Colonic mucosa (tissue), 4 donors: ENCODE data around the gene DUSP18. TPM values are rescaled to one million over a fixed set of nuclear protein-coding genes. Genes with fewer than 3 reads are reported as not detected.

Experiments
- DNase-seq: peaks from one replicate; pipeline ENCODE4 v3.0.0-alpha.2; 2020
- H3K27ac ChIP-seq: fragments of 200-600 bp; one replicate; pipeline ENCODE4 v1.8.0; 2021
- H3K27me3 ChIP-seq: fragments of 200-600 bp; one replicate; pipeline ENCODE4 v1.8.0; 2021
- H3K36me3 ChIP-seq: fragments of 200-600 bp; one replicate; pipeline ENCODE4 v1.8.0; 2021
- H3K4me1 ChIP-seq: fragments of 200-600 bp; one replicate; pipeline ENCODE4 v1.8.0; 2021; ENCODE audit warnings: mild to moderate bottlenecking
- H3K4me3 ChIP-seq: fragments of 200-600 bp; one replicate; pipeline ENCODE4 v1.8.0; 2021
- H3K9ac ChIP-seq, 2 donors: one replicate each; pipeline ENCODE4 v1.7.0; 2013; ENCODE audit warnings: control low read depth in 2 of 2, low read depth in 2 of 2, low read length in 2 of 2
- H3K9me3 ChIP-seq: fragments of 200-600 bp; one replicate; pipeline ENCODE4 v1.8.0; 2021
- intact Hi-C: fragments of 100-400 bp; cut with DNase I; formaldehyde crosslinking; loops from one replicate; pipeline ENCODE4 v1.14.1; 2022
- total RNA-seq, 2 donors: library from RNA; stranded (reverse); fragmentation: NEBNext Ultra II Directional in 1 of 2; extraction: Animal tissue kit (Norgen Biotek cat#: 25700) in 1 of 2; gene quantifications; one replicate each; pipeline ENCODE4 v1.2.1, GENCODE V29; 2021
- TF ChIP-seq, protein P1 (sequence below): fragments of 200-600 bp; IDR thresholded peaks from one replicate; pipeline ENCODE4 v1.8.0; 2022; ENCODE audit warnings: antibody characterized with exemption, mild to moderate bottlenecking
- donor health status: healthy.
- donor health status: DM: no; HTN: no; CAD: no.
- donor health status: DM: no; HTN: no; CAD: no.

Gene DUSP18
- total RNA-seq, 2 donors from 2014 or later = 15.2 to 17.1 TPM

DNA sequence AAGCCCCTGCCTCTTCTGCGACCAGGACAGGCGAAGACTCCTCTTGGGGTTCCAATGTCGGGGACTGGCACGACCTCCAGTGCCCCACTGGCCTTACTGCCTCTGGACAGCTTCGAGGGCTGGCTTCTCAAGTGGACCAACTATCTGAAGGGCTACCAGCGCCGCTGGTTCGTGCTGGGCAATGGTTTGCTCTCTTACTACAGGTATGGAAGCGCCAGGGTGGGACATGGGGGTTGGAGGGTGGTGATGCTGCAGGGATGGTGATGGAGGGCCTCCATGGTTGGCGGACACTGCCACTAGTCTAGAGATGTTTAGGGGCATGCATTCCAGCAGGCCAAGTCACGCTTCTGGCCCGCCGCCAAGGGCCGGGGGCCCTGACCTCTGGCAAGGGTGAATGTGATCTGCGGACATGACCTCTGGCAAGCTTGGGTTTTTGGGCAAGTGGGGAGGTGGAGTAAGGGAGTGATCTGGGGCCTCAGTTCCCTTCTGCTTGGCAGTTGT, 27.7 kb upstream of the DUSP18 start:
- H3K4me3 ChIP-seq = peak overlapping the region; percentile 57
- H3K9me3 ChIP-seq = no peaks in the 10 kb centered on the region
- intact Hi-C loops = no loop called here
- H3K4me1 ChIP-seq = no peaks in the 10 kb centered on the region
- peak overlapping the region; percentile 40 to 48 for H3K9ac ChIP-seq
- TF ChIP-seq, protein P1, sequence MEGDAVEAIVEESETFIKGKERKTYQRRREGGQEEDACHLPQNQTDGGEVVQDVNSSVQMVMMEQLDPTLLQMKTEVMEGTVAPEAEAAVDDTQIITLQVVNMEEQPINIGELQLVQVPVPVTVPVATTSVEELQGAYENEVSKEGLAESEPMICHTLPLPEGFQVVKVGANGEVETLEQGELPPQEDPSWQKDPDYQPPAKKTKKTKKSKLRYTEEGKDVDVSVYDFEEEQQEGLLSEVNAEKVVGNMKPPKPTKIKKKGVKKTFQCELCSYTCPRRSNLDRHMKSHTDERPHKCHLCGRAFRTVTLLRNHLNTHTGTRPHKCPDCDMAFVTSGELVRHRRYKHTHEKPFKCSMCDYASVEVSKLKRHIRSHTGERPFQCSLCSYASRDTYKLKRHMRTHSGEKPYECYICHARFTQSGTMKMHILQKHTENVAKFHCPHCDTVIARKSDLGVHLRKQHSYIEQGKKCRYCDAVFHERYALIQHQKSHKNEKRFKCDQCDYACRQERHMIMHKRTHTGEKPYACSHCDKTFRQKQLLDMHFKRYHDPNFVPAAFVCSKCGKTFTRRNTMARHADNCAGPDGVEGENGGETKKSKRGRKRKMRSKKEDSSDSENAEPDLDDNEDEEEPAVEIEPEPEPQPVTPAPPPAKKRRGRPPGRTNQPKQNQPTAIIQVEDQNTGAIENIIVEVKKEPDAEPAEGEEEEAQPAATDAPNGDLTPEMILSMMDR = no peak
- no peak overlapping the region for H3K27ac ChIP-seq
- H3K27me3 ChIP-seq = no peaks in the 10 kb centered on the region
- no peak for DNase-seq
- H3K36me3 ChIP-seq = no peaks in the 10 kb centered on the region

DNA sequence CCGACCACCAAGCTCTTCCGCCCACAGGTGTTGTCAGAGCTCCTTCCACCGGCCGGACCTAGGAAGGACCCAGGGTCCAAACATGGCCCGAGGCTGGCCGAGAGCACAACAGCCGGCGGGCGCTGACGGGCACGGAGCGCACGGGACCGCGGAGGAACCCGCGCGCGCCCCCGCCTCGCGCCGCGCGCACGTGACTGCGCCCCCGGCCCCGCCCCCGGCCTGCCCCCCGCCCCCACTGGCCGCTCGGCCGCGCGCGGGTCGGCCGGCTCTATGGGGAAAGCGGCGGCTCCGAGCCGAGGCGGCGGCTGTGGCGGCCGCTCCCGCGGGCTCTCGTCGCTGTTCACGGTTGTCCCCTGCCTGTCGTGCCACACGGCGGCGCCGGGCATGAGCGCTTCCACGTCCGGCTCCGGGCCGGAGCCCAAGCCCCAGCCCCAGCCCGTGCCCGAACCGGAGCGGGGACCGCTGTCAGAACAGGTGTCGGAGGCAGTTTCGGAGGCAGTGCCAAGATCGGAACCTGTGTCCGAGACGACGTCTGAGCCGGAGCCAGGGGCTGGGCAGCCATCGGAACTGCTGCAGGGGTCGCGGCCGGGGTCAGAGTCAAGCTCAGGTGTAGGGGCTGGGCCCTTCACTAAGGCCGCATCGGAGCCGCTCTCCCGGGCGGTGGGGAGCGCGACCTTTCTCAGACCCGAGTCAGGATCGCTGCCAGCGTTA, 27.1 kb upstream of the DUSP18 start, which contains the start of gene OSBP2:
Gene OSBP2, plus strand, starts transcription at position 235 of the 711 bp plus-strand sequence. Its CDS starts 36 bp downstream, at position 271.
- H3K36me3 ChIP-seq = no peaks in the 10 kb centered on the region
- H3K27me3 ChIP-seq = no peaks in the 10 kb centered on the region
- TF ChIP-seq, protein P1 = no peak
- intact Hi-C loops = no loop called here
- DNase-seq = peak; percentile 34
- peak within 1 kb of the TSS; percentile 64 for H3K4me3 ChIP-seq
- H3K9ac ChIP-seq = peak within 1 kb of the TSS; percentile 74 to 84
- H3K27ac ChIP-seq = peak within 1 kb of the TSS; percentile 70
- H3K4me1 ChIP-seq = no peaks in the 10 kb centered on the region
- no peaks in the 10 kb centered on the region for H3K9me3 ChIP-seq

DNA sequence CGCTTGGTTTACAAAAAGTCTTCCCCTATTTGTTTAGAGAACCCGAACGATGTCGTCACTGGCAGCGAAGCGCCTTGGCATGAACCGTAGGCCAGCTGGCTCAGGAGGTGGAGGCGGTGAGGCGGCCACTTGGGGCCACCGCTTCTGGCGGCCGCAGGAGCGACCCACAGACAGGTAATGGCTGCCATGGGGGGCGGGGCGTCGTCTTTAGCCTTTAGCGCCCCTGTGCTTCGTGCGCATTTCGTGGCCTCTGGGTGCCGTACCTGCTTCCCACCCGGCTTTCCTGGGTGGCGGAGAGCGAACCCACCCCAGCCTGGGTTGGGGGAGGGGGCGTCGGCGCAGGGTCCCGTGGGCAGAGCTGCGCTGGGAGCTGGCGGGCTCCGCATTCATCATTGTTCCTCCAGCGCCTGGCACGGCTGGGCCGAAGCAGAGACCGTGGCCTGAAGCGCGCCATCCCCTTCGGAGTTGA, 26.5 kb upstream of the DUSP18 start:
- Histone ChIP-seq H3K9ac (peak overlapping the region; percentile 74 to 84), H3K27ac (peak overlapping the region; percentile 70), H3K4me3 (peak overlapping the region; percentile 64), H3K4me1 (no peaks in the 10 kb centered on the region), H3K27me3 (no peaks in the 10 kb centered on the region), H3K36me3 (no peaks in the 10 kb centered on the region), H3K9me3 (no peaks in the 10 kb centered on the region)
- intact Hi-C loops = no loop called here
- TF ChIP-seq, protein P1 = no peak
- DNase-seq = peak; percentile 75

DNA sequence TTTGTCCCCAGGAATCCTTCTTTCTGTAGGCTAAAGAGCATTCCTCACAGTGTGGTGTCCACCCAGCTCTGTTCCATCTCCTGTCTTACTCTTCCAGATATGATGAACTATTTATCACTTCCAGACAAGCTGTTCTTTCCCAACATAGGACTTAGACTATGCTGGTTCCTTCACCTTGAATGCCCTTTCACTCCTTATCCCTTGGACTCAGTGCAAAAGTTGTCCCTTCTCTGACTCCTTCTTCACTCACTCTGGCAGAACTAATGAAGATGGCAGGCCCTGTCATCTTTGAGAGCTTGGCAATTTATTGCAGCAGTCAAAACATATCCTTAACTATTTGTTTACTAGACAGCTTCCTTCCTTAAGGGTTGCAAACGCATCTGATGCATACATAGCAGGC, 23.5 kb upstream of the DUSP18 start:
- Histone ChIP-seq H3K9ac (no peak overlapping the region), H3K4me1 (no peaks in the 10 kb centered on the region), H3K27ac (no peak overlapping the region), H3K4me3 (no peak overlapping the region), H3K9me3 (no peaks in the 10 kb centered on the region), H3K27me3 (no peaks in the 10 kb centered on the region), H3K36me3 (no peaks in the 10 kb centered on the region)
- DNase-seq = no peak
- TF ChIP-seq, protein P1 = no peak
- intact Hi-C loops = no loop called here

DNA sequence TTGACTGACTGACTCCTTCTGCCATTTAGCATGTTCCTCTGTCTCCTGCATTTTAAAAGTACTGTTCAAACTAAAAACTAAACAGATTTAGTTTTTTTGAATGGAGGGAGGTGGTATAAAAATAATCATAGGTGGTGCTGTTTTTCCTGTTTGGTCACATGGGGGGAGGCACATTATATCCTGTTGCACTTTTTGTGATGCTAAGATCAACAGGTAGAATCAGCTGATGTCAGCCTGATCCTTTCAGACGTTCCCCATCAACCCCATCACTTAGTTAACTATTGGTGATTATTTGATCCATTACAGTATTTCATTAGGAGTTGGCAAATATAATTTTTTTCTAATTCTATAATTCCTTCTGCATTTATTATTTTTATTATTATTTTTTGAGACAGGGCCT, 21.9 kb upstream of the DUSP18 start:
- H3K36me3 ChIP-seq = no peaks in the 10 kb centered on the region
- H3K9me3 ChIP-seq = no peaks in the 10 kb centered on the region
- DNase-seq = no peak
- no peaks in the 10 kb centered on the region for H3K4me1 ChIP-seq
- no peak overlapping the region for H3K9ac ChIP-seq
- H3K27ac ChIP-seq = no peak overlapping the region
- intact Hi-C loops = no loop called here
- TF ChIP-seq, protein P1 = no peak
- H3K4me3 ChIP-seq = no peak overlapping the region
- H3K27me3 ChIP-seq = no peaks in the 10 kb centered on the region
